ENCODE measurements around the gene PEAR1. TPM values are rescaled to one million over a fixed set of nuclear protein-coding genes. Genes with fewer than 3 reads are reported as not detected.
"Not testable (repeated sequence)": the region's sequence is repeated elsewhere in the genome, so short reads cannot be mapped to it uniquely, and the experiment has no call there.

Gene PEAR1
- total RNA-seq, 1 experiment from 2014 or later: 3.1 TPM

- no peak for DNase-seq (ENCODE audit: low spot score)
Observed at GRCh38 chr1:156922986-156923669, 29.6 kb downstream of the PEAR1 start.

DNA sequence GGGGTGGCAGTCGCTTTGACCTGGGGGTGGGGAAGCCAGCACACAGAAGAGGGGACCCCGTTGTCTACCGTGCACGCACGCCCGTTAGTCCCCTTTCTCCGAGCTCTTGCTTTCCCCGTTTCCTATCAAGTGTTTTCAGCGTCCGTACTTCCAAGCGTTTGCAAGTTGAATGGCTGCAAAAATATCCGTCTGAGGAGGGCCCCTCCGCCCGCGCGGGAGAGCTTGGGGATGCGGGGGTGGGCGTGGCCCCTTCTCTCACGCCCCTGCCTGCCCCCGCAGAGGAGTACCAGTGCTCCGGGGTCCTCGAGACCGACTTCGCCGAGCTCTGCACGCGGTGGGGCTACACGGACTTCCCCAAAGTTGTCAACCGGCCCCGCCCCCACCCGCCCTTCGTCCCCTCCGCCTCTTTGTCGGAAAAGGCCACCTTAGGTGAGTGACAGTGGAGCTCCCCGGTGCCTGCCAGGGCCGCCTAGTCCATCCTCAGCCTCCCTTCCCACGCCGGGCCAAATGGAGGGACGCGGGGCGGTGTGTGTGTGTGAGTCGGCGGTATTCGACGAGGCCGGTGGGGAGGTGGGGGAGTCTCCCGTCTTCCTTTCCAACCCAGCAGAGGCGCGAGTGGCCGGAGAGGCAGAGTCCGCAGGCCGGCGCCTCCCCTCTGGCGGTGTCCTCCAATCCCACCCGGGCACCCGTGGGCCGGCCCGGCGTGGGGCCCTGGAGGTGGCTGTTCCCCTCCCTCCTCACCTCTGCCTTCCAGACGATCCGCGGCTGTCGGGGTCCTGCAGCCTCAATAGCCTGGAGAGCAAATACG, 30.4 kb downstream of the PEAR1 start:
- no peak for DNase-seq (ENCODE audit: low spot score)

- DNase-seq (ENCODE audit: low spot score): no peak
Observed at GRCh38 chr1:156924478-156925153, 31.1 kb downstream of the PEAR1 start.

GRCh38 chr1:156925154-156926010, 31.9 kb downstream of the PEAR1 start:
- DNase-seq (ENCODE audit: low spot score): no peak

GRCh38 chr1:156926175-156926574, 32.7 kb downstream of the PEAR1 start:
- DNase-seq (ENCODE audit: low spot score): peak; percentile 96

GRCh38 chr1:156926695-156927094, 33.2 kb downstream of the PEAR1 start:
- not testable (repeated sequence) for DNase-seq (ENCODE audit: low spot score)

DNA sequence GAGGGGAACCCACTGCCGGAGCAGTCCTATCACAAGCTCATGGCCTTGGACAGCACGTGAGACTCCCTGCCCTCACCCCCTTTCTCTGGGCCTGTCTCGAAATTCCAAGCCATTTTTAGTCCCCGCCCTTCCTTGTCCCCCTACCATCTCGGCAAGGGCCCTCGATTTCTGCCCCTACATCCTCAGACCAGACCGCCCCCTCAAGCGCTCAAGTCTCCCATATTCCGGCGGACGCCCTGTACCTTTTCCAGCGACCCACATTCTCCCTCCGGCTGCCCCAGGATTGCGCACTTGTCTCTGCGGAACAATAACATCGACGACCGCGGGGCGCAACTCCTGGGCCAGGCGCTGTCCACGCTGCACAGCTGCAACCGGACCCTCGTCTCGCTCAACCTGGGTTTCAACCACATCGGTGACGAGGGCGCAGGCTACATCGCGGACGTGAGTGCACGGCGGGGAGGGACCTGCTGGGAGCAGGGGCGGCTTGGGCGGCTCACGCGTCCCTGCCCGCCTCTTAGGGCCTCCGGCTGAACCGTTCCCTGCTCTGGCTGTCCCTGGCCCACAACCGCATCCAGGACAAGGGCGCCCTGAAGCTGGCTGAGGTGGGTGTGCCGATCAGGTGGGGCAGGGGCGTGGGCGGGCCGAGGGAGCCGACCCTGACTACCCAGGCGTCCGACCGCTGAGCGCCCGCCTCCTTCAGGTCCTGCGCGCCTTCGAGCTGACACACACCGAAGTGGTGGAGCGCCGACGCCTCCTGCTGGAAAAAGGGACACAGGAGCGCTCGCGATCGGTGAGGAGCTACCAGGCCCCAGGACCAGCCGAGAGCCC, 33.9 kb downstream of the PEAR1 start:
- DNase-seq (ENCODE audit: low spot score): peak; percentile 62

- no peak for DNase-seq (ENCODE audit: low spot score)
Observed at GRCh38 chr1:156928043-156928602, 34.6 kb downstream of the PEAR1 start.

DNA sequence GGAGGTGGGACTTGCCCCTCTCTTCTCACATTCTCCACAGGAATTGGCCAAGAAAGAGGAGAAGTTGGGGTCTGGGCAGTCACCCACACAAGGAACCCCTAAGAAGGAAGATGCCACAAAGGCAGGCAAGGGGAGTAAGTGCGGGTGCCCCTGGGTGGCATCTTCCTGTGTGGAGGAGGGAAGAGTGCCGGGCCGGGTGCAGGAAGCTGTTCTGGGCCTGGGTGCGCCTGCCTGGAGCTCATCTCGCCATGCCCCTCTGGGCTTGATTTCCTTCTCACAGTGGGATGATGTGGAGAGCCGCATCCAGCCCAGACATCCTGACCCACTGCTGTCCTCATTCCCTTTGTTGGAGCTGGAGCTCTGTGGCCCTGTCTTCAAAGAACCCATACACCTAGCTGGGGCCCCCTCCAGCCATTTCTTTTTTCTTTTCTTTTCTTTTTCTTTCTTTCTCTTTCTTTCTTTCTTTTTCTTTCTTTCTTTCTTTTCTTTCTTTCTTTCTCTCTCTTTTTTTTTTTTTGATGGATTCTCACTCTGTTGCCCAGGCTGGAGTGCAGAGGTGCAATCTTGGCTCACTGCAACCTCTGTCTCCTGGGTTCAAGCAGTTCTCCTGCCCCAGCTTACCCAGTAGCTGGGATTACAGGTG, 36.2 kb downstream of the PEAR1 start:
- no peak for DNase-seq (ENCODE audit: low spot score)

DNA sequence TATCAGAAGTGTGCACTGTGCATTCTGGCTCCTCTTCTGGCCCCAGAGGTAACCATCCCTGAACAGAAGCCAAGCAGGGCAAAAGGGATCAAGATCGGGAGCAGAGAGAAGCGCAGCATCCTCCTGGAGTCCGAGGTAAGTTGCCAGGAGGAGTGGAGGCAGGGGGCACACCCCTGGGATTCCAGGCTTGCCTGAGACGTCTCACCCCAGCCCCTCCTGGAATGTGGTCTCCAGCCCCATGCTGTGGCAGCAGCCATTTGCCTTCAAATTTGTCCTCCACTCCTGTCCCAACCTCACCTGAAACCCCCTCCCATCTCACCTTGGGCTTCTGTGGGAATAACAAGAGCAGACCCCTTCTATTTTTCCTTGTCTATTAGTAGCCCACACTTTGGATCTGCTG, 37.0 kb downstream of the PEAR1 start:
- DNase-seq (ENCODE audit: low spot score): no peak

GRCh38 chr1:156931211-156931952, 37.9 kb downstream of the PEAR1 start:
- no peak for DNase-seq (ENCODE audit: low spot score)

GRCh38 chr1:156931974-156932710, 38.6 kb downstream of the PEAR1 start:
- DNase-seq (ENCODE audit: low spot score): no peak

- no peak for DNase-seq (ENCODE audit: low spot score)
Observed at GRCh38 chr1:156933136-156933535, 39.6 kb downstream of the PEAR1 start.

DNA sequence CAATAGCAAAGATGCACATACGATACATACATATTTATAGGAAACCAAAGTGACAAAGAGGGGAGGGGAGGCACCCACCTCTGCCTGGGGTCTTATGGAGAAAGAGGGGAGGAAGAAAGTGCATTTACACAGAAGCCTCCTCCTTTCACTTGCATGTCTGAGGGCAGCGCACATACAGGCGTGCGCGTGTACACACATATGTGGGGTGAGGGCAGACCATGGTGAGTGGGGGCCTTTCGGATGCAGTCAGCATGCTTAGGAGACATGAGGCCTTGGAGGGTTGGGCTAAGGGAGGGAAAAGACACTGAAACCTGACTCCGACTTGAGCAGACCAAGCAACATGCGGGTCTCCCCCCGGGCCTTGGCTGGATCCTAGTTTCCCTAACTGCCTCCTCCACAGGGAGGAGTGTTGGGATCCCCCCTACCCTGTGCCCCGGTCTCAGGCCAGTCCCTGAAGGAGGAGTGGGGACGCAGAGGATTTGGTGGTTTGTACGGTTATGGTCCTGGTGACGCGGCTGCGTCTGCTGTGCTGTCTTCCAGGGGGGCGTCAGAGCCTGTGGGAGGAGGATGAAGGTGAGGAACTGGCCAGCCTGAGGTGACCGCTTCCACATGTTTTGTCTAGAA, 42.1 kb downstream of the PEAR1 start:
- DNase-seq (ENCODE audit: low spot score): no peak

GRCh38 chr1:156936191-156936590, 42.7 kb downstream of the PEAR1 start:
- no peak for DNase-seq (ENCODE audit: low spot score)

DNA sequence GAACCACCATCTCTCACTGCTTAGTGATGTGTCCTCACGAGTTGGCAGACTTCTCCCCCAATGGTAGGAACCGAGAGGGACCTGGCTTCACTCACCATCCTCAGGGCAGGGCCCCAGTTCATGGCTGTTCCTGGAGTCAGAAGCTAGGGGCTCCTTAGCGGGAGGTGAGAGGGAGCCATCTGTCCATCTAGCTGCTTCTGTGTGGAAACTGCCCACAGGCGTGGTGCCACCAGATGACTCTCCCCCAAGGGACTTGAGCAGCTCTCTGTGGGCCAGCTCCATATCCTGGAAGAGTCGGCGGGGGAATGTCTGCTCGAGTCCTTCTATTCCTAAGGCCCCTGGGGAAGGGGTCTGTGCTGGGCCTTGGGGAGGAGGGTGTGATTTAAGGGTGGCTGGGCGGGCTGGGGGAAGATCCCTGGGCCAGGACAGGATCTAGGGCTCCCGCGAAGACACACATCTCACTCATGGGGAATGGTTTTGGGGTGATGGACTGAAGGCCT, 43.3 kb downstream of the PEAR1 start:
- DNase-seq (ENCODE audit: low spot score): no peak

- no peak for DNase-seq (ENCODE audit: low spot score)
Observed at GRCh38 chr1:156937883-156938282, 44.4 kb downstream of the PEAR1 start.

DNA sequence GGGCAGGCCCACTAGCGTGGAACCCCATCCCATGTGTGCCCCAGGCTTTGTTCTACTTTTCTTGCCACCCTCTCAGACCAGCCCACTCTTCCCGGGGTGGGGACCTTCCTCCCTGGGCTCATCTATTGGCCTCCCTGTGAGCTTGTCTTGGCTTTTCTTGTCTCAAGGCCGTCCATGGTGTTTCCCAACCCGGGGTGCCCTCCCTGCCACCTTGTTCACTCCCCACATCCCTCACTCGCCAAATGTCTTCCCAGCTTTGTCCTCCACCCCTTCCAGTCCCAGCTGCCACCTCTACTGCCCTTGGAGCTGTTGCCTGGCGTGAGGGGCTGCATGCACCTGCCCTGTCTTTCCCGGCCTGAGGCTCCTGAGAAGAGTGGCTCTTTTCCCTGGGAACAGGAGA, 45.3 kb downstream of the PEAR1 start:
- no peak for DNase-seq (ENCODE audit: low spot score)

All from A172 (cell line).